Liver (tissue), 9 donors: ENCODE measurements around the gene PRRG2. TPM values are rescaled to one million over a fixed set of nuclear protein-coding genes. Genes with fewer than 3 reads are reported as not detected.

Experiments
- DNase-seq: peaks from one replicate; pipeline ENCODE4 v3.0.0-alpha.2; 2017; ENCODE audit warnings: low spot score
- H3K27ac ChIP-seq, 2 donors: one replicate each; pipeline ENCODE4 v1.7.0; 2013; ENCODE audit warnings: inconsistent platforms in 2 of 2, low read length in 2 of 2, control low read depth in 1 of 2, low read depth in 1 of 2, mild to moderate bottlenecking in 1 of 2
- H3K27me3 ChIP-seq, 4 donors: one replicate each; pipeline versions ENCODE4 v1.6.1 to v1.7.0; 2013; ENCODE audit warnings: low read length in 3 of 4, inconsistent platforms in 1 of 4, mild to moderate bottlenecking in 1 of 4, moderate library complexity in 1 of 4; ENCODE audit not compliant: control insufficient read depth in 4 of 4, insufficient read depth in 4 of 4
- H3K36me3 ChIP-seq, 4 donors: one replicate each; pipeline versions ENCODE4 v1.6.1 to v1.7.0; 2013; ENCODE audit warnings: low read length in 3 of 4, mild to moderate bottlenecking in 3 of 4, low read depth in 1 of 4, moderate library complexity in 1 of 4; ENCODE audit not compliant: control insufficient read depth in 4 of 4, insufficient read depth in 3 of 4
- H3K4me1 ChIP-seq, 4 donors: one replicate each; pipeline versions ENCODE4 v1.6.1 to v1.7.0; 2013; ENCODE audit warnings: low read length in 3 of 4, mild to moderate bottlenecking in 3 of 4, moderate library complexity in 1 of 4; ENCODE audit not compliant: control insufficient read depth in 4 of 4, insufficient read depth in 4 of 4
- H3K4me3 ChIP-seq, 3 donors: one replicate each; pipeline versions ENCODE4 v1.6.1 to v1.7.0; 2013; ENCODE audit warnings: low read length in 3 of 3, control low read depth in 1 of 3, low read depth in 1 of 3, mild to moderate bottlenecking in 1 of 3
- H3K9ac ChIP-seq, 2 donors: one replicate each; pipeline ENCODE4 v1.7.0; 2013; ENCODE audit warnings: low read length in 2 of 2, mild to moderate bottlenecking in 2 of 2, moderate library complexity in 2 of 2, control low read depth in 1 of 2, low read depth in 1 of 2
- H3K9me3 ChIP-seq, 4 donors: one replicate each; pipeline versions ENCODE4 v1.6.1 to v1.7.0; 2013; ENCODE audit warnings: low read length in 3 of 4; ENCODE audit not compliant: control insufficient read depth in 4 of 4
- CTCF ChIP-seq: fragments of 150-350 bp; IDR thresholded peaks from 2 replicates; pipeline ENCODE4 v1.5.1; 2017; ENCODE audit warnings: improper control_type of control experiment, low read depth, low read length; ENCODE audit not compliant: missing input control
- EGR1 ChIP-seq, 2 donors: IDR thresholded peaks; 2 replicates each; pipeline ENCODE4 v1.6.1; 2016 to 2018; ENCODE audit warnings: antibody characterized with exemption in 2 of 2, low read depth in 2 of 2
- FOXA1 ChIP-seq: IDR thresholded peaks from 2 replicates; pipeline ENCODE4 v1.6.1; 2016; ENCODE audit warnings: antibody characterized with exemption
- FOXA2 ChIP-seq: IDR thresholded peaks from 2 replicates; pipeline ENCODE4 v1.6.1; 2016; ENCODE audit warnings: antibody characterized with exemption
- GABPA ChIP-seq, 2 donors: IDR thresholded peaks in 1 of 2; conservative IDR thresholded peaks in 1 of 2; 2 replicates each; pipeline ENCODE4 v1.6.1; 2016; ENCODE audit warnings: antibody characterized with exemption in 2 of 2, mild to moderate bottlenecking in 1 of 2, moderate library complexity in 1 of 2
- HNF4A ChIP-seq, 2 donors: conservative IDR thresholded peaks; 2 replicates each; pipeline ENCODE4 v1.6.1; 2016; ENCODE audit warnings: antibody characterized with exemption in 2 of 2, mild to moderate bottlenecking in 2 of 2
- HNF4G ChIP-seq: IDR thresholded peaks from 2 replicates; pipeline ENCODE4 v1.6.1; 2016; ENCODE audit warnings: antibody characterized with exemption
- JUND ChIP-seq, 2 donors: IDR thresholded peaks; 2 replicates each; pipeline ENCODE4 v1.6.1; 2016; ENCODE audit warnings: antibody characterized with exemption in 2 of 2
- RAD21 ChIP-seq, 2 donors: IDR thresholded peaks; 2 replicates each; pipeline ENCODE4 v1.6.1; 2016; ENCODE audit warnings: antibody characterized with exemption in 2 of 2, mild to moderate bottlenecking in 2 of 2
- RXRA ChIP-seq, 2 donors: IDR thresholded peaks; 2 replicates each; pipeline ENCODE4 v1.6.1; 2017 to 2018; ENCODE audit warnings: antibody characterized with exemption in 2 of 2, mild to moderate bottlenecking in 1 of 2
- TAF1 ChIP-seq: conservative IDR thresholded peaks from 2 replicates; pipeline ENCODE4 v1.6.1; 2016; ENCODE audit warnings: antibody characterized with exemption, mild to moderate bottlenecking
- YY1 ChIP-seq: IDR thresholded peaks from 2 replicates; pipeline ENCODE4 v1.6.1; 2016; ENCODE audit warnings: antibody characterized with exemption, mild to moderate bottlenecking
- ZBTB33 ChIP-seq: IDR thresholded peaks from 2 replicates; pipeline ENCODE4 v1.6.1; 2016; ENCODE audit warnings: antibody characterized with exemption
- WGBS: extraction: QIAGEN DNeasy Blood & Tissue Kit; methylation state at CpG from one replicate; pipeline ENCODE4 v1.1.7; 2013; 5-methylcytosine and 5-hydroxymethylcytosine counted together
- polyA plus RNA-seq, 2 donors: library from polyadenylated mRNA; stranded (reverse) in 1 of 2; unstranded in 1 of 2; fragments of 200-250 nt in 1 of 2; fragments of >200 nt in 1 of 2; fragmentation: Nextera tagmentation in 1 of 2; extraction: Ambion mirVana in 1 of 2; gene quantifications; one replicate each; pipeline versions ENCODE4 v1.2.1 to v1.2.3, GENCODE V29; 2013 to 2015
- total RNA-seq, 2 donors: library from RNA; depleted of rRNA; stranded (reverse); fragments of >200 nt; gene quantifications; one replicate each; pipeline ENCODE4 v1.2.3, GENCODE V29; 2014
- TF ChIP-seq, protein P1 (sequence below): IDR thresholded peaks from 2 replicates; pipeline ENCODE4 v1.6.1; 2016; ENCODE audit warnings: antibody characterized with exemption
- TF ChIP-seq, protein P2 (sequence below): IDR thresholded peaks from 2 replicates; pipeline ENCODE4 v1.6.1; 2016; ENCODE audit warnings: antibody characterized with exemption
- donor health status: healthy.
- donor health status: healthy.
- donor health status: healthy.
- donor health status: healthy.
- donor health status: healthy.

PRRG2 gene
- total and polyA plus RNA-seq, 4 donors = 1.1 to 2.8 (median 2.1) TPM

DNA sequence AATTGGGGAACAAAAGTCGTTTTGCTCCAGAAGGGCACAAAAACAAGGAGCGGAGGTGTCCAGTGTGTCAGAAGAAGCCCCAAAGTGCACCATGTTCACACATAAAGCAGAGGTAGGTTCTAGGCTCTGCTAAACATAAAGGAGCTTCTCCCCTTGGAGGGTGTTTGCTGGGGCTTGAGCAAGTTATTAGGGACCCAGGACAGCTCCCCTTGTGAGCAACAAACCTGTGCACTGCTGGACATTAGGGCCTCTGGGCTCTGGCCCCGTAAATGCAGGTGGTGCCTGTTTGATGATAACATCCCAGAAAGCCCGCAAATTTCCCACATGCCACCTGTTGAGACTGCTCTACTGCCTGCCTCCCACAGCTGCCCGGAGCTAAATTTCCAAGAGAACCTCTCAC lies 42.5 kb upstream of the PRRG2 start:
- TF ChIP-seq JUND (IDR thresholded peaks at IDR 0.05) (no peak), FOXA1 (no peak)
- TF ChIP-seq, protein P1, sequence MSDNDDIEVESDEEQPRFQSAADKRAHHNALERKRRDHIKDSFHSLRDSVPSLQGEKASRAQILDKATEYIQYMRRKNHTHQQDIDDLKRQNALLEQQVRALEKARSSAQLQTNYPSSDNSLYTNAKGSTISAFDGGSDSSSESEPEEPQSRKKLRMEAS = no peak
- H3K4me1 ChIP-seq = peaks cover 0 to 2% (median 0%) of the 10 kb centered on the region in 4 donors
- 78% methylated on average over 5 of the region's 5 CpGs for WGBS
- no peaks in the 10 kb centered on the region for H3K9me3 ChIP-seq
- no peak overlapping the region for H3K27ac ChIP-seq
- no peaks in the 10 kb centered on the region for H3K27me3 ChIP-seq
- H3K4me3 ChIP-seq = no peak overlapping the region
- no peak for DNase-seq
- no peak overlapping the region for H3K9ac ChIP-seq
- H3K36me3 ChIP-seq = peaks cover 20 to 46% (median 31%) of the 10 kb centered on the region in 4 donors

GRCh38 chr19:49539192-49539952 lies 41.7 kb upstream of the PRRG2 start:
- TF ChIP-seq RAD21 (IDR thresholded peaks at IDR 0.05) (no peak), ZBTB33 (no peak), JUND (IDR thresholded peaks at IDR 0.05) (no peak), TAF1 (no peak), FOXA1 (no peak), EGR1 (IDR thresholded peaks at IDR 0.05; ENCODE audit: low read depth in 2 of 2) (no peak), HNF4G (no peak), CTCF (no peak), FOXA2 (no peak), YY1 (no peak), HNF4A (conservative IDR thresholded peaks at IDR 0.05) (no peak), RXRA (IDR thresholded peaks at IDR 0.05) (no peak), GABPA (IDR thresholded peaks at IDR 0.05 in 1 of 2, conservative IDR thresholded peaks at IDR 0.05 in 1 of 2) (no peak)
- TF ChIP-seq, protein P2, sequence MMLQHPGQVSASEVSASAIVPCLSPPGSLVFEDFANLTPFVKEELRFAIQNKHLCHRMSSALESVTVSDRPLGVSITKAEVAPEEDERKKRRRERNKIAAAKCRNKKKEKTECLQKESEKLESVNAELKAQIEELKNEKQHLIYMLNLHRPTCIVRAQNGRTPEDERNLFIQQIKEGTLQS = no peak
- TF ChIP-seq, protein P1 = no peak
- Histone ChIP-seq H3K27ac (no peak overlapping the region), H3K9ac (no peak overlapping the region), H3K4me1 (no peaks in the 10 kb centered on the region), H3K4me3 (no peak overlapping the region), H3K36me3 (peaks cover 18 to 45% (median 30%) of the 10 kb centered on the region in 4 donors), H3K27me3 (no peaks in the 10 kb centered on the region), H3K9me3 (no peaks in the 10 kb centered on the region)
- 98% methylated on average over 13 of the region's 13 CpGs for WGBS
- no peak for DNase-seq
